Measurements from ENCODE around the gene PPP2R3A.
"Not testable (repeated sequence)": the region's sequence is repeated elsewhere in the genome, so short reads cannot be mapped to it uniquely, and the experiment has no call there.

PPP2R3A gene

GRCh38 chr3:135965506-135966270 is at the start of gene PPP2R3A:
Gene PPP2R3A (plus strand): TSS chr3:135965728. CDS start chr3:136001499, 35,771 bp downstream.
- DNase-seq (ENCODE audit: low read depth in 2 of 2, low spot score in 1 of 2): peak; percentile 16 to 46

- DNase-seq (ENCODE audit: low read depth in 2 of 2, low spot score in 1 of 2): no peak
These were observed 49.2 kb upstream of the PPP2R3A start for GRCh38 chr3:135916310-135916709.

- no peak for DNase-seq (ENCODE audit: low read depth in 2 of 2, low spot score in 1 of 2)
These were observed 48.5 kb upstream of the PPP2R3A start for GRCh38 chr3:135917076-135917475.

- no peak for DNase-seq (ENCODE audit: low read depth in 2 of 2, low spot score in 1 of 2)
These were observed 47.5 kb upstream of the PPP2R3A start for GRCh38 chr3:135917927-135918597.

- no peak for DNase-seq (ENCODE audit: low read depth in 2 of 2, low spot score in 1 of 2)
These were observed 46.9 kb upstream of the PPP2R3A start for GRCh38 chr3:135918600-135918999.

- DNase-seq (ENCODE audit: low read depth in 2 of 2, low spot score in 1 of 2): no peak
These were observed 45.3 kb upstream of the PPP2R3A start for GRCh38 chr3:135920275-135920674.

GRCh38 chr3:135922903-135923250 is 42.7 kb upstream of the PPP2R3A start:
- no peak for DNase-seq (ENCODE audit: low read depth in 2 of 2, low spot score in 1 of 2)

- no peak for DNase-seq (ENCODE audit: low read depth in 2 of 2, low spot score in 1 of 2)
These were observed 41.0 kb upstream of the PPP2R3A start for GRCh38 chr3:135924506-135924905.

GRCh38 chr3:135926664-135927063 is 38.9 kb upstream of the PPP2R3A start:
- DNase-seq (ENCODE audit: low read depth in 2 of 2, low spot score in 1 of 2): no peak

GRCh38 chr3:135927155-135927554 is 38.4 kb upstream of the PPP2R3A start:
- no peak for DNase-seq (ENCODE audit: low read depth in 2 of 2, low spot score in 1 of 2)

GRCh38 chr3:135929670-135930069 is 35.9 kb upstream of the PPP2R3A start:
- DNase-seq (ENCODE audit: low read depth in 2 of 2, low spot score in 1 of 2): no peak

GRCh38 chr3:135930255-135930654 is 35.3 kb upstream of the PPP2R3A start:
- DNase-seq (ENCODE audit: low read depth in 2 of 2, low spot score in 1 of 2): no peak

- not testable (repeated sequence) for DNase-seq (ENCODE audit: low read depth in 2 of 2, low spot score in 1 of 2)
These were observed 30.4 kb upstream of the PPP2R3A start for GRCh38 chr3:135935171-135935570.

GRCh38 chr3:135937766-135938165 is 27.8 kb upstream of the PPP2R3A start:
- not testable (repeated sequence) for DNase-seq (ENCODE audit: low read depth in 2 of 2, low spot score in 1 of 2)

GRCh38 chr3:135944831-135945230 is 20.7 kb upstream of the PPP2R3A start:
- no peak for DNase-seq (ENCODE audit: low read depth in 2 of 2, low spot score in 1 of 2)

- no peak for DNase-seq (ENCODE audit: low read depth in 2 of 2, low spot score in 1 of 2)
These were observed 14.6 kb upstream of the PPP2R3A start for GRCh38 chr3:135950941-135951340.

- no peak for DNase-seq (ENCODE audit: low read depth in 2 of 2, low spot score in 1 of 2)
These were observed 1.2 kb upstream of the PPP2R3A start for GRCh38 chr3:135964160-135964955.

- DNase-seq (ENCODE audit: low read depth in 2 of 2, low spot score in 1 of 2): no peak
These were observed 411 bp upstream of the PPP2R3A start for GRCh38 chr3:135965129-135965505.

- no peak for DNase-seq (ENCODE audit: low read depth in 2 of 2, low spot score in 1 of 2)
These were observed 888 bp downstream of the PPP2R3A start for GRCh38 chr3:135966271-135966961.

GRCh38 chr3:135966962-135967274 is 1.4 kb downstream of the PPP2R3A start:
- no peak for DNase-seq (ENCODE audit: low read depth in 2 of 2, low spot score in 1 of 2)

GRCh38 chr3:135967867-135968266 is 2.3 kb downstream of the PPP2R3A start:
- DNase-seq (ENCODE audit: low read depth in 2 of 2, low spot score in 1 of 2): no peak

All from stimulated activated CD8-positive, alpha-beta memory T cell treated with anti-CD3 and anti-CD28 coated beads, Interleukin-4, amount 100 ng/mL, for 1 hour (primary cell).